NK-92 (cell line): ENCODE data around the gene WNT8A.

Experiments
- DNase-seq: peaks from one replicate; lab custom pipeline; 2025; ENCODE audit not compliant: unreplicated experiment; lab: John Stamatoyannopoulos, UW

The WNT8A gene

DNA sequence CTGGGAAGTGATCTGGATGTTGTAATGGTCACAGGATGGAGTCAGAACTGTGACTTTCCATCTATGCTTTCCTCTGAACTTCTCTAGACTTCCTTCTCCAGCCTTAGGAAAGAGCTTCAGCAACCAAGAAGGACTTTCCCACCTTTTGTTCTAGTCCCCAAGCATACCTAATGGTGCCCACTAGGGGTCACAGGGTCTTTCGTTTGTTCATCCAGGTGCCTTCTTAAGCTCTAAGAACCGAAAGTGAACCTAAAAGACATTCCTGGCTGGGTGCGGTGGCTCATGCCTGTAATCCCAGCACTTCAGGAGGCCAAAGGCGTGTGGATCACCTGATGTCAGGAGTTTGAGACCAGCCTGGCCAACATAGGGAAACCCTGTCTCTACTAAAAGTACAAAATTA lies 1.8 kb upstream of the WNT8A start:
- DNase-seq: no peak

- no peak for DNase-seq
Measured at GRCh38 chr5:138091685-138092084, 7.9 kb downstream of the WNT8A start.

DNA sequence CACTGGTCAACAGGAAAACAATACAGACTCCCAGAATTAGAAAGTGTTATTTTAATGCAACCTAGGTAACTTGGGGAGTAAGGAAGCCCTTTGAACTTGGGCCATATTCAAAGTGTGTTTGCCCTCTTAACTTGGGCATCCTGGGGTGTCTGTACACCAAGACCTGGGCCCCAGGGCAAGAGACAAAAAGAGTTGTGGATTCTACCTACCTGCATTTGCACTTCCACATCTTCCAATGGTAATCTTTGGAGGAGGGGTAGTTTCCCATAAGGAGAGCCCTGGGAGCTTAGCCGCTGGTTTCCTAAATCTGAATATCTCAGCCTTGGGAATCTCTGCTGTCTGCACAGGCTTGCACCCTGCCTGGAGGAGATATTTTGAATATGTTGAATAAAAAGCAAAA lies 8.5 kb downstream of the WNT8A start:
- no peak for DNase-seq

DNA sequence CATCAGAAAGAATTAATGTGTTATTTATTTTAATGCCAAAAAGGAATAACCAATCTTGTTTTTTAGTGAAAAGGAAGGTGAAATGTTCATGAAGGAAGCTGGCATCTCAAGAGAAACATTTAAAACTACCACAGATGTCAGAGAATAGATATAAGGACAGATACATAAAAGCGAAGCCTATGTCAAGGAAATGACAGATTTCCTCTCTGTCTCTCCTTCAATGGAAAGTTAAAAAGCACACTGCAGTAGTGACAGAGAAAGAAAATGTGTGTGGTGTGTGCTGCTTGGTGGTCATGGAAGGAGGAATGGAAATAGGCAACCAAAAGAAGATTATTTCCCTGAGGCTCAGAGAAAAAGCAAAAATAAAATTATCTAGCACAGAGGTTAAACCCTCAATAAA lies 9.2 kb downstream of the WNT8A start:
- DNase-seq: no peak

- DNase-seq: no peak
Measured at GRCh38 chr5:138095100-138095907, 11.5 kb downstream of the WNT8A start.

DNA sequence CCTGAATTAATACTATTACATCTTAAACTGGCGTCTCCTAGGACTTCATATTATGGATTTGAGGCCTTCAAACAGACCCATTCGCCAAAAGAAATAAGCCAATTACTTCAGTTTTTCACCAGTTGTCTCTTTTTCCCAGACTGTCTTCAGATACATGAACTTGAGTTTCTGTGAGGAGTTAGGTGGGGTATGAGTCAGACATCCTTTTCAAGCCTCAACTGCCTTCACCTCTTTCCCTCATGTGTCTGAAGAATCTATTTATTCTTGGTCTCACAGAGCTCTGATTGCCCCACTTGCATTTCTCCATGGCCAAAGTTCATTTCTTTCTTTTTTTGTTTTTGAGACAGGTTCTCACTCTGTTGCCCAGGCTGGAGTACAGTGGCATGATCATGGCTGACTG lies 12.5 kb downstream of the WNT8A start:
- DNase-seq: no peak

DNA sequence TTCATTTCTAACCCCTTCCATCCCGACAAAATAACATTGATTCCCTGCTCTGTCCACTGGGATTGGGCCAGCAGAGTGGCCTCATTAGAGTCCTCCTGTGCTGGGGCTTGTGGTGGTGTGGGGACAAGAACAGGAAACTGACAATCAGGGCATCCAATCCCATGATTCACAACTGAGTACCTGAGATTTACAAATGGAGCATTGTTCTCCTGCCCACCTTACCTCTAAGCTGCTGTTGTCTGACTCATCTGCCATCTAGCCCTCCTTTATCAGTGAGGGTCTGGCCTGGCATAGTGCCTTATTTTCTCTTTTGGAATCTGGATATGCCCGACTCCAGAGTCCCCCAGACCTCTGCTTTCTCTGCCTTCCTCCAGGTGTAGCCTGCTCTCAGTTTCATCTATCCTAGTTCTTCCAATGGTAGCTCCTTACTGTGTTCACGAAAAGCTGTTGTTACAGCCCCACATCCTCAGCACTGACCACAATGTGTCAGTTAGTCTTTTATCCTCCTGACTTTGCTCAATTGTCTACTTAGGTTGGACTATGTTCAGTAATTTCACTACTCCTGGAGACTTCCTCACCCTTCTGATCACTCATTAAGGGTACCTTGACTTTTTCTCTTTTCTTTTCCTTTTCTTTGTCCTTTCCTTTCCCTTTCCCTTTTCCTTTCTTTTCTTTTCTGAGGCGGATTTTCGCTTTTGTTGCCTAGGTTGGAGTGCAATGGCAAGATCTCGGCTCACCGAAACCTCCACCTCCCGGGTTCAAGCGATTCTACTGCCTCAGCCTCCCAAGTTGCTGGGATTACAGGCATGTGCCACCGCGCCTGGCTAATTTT lies 13.4 kb downstream of the WNT8A start:
- DNase-seq: no peak

- DNase-seq: no peak
Measured at GRCh38 chr5:138102454-138103318, 18.9 kb downstream of the WNT8A start.

- no peak for DNase-seq
Measured at GRCh38 chr5:138103319-138103637, 19.4 kb downstream of the WNT8A start.

GRCh38 chr5:138105709-138106108 lies 21.9 kb downstream of the WNT8A start:
- DNase-seq: no peak

DNA sequence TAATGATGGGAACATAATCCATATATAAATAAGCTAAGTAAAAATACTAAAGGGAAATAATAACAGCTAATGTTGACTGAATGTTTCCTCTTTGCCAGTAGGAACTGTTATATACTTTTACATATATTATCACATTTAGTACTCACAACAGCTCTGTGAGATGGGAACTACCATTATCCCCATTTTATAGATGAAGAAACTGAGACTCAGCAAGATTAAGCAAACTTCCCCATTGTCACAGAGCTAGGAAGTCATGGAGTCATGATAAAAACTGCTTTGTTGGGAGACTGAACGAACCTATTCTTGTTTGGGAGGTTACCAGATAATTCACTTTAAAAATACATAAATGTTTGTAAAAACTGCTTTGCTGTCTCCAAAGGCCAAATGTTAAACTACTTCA lies 23.4 kb downstream of the WNT8A start:
- DNase-seq: no peak

DNA sequence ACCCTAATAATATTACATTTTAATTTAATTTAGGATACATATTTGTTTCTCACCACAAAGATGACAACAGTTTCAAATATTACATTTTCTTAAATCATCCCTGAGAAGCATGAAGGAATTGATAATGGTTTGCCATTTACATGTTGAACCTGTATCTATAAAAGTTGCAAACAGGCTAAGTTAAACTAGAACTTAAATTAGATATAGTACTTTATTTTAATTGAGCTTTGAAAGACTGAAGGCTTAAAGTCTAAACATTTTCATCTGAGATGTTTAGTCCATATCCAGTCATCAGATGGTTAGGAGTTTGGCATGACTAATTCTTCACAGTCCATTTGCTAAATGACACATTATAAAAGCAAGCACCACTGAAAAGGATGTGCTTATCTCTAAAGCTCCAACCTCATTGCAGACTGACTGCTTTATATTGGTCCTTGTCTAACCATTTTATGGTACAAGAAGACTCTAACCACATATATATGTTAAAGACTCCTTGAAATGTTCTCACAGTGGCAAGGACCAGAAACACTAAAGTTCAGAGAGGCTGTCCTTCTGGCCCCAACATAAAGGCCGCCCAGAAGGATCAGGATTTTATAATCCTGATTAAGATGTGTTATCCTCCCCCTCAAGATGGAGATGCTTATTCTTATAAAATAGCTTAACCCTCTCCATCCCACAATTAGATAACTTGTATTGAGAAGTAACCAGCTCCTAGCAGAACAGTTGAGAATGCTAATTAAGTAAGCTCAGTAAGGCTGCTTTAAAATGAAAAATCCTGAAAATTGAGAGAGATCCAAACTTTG lies 25.8 kb downstream of the WNT8A start:
- DNase-seq: no peak

GRCh38 chr5:138110266-138110963 lies 26.6 kb downstream of the WNT8A start:
- DNase-seq: no peak

- DNase-seq: no peak
Measured at GRCh38 chr5:138111181-138111580, 27.3 kb downstream of the WNT8A start.

- no peak for DNase-seq
Measured at GRCh38 chr5:138111937-138112336, 28.1 kb downstream of the WNT8A start.

- no peak for DNase-seq
Measured at GRCh38 chr5:138115254-138115653, 31.4 kb downstream of the WNT8A start.

- no peak for DNase-seq
Measured at GRCh38 chr5:138128334-138128733, 44.5 kb downstream of the WNT8A start.

DNA sequence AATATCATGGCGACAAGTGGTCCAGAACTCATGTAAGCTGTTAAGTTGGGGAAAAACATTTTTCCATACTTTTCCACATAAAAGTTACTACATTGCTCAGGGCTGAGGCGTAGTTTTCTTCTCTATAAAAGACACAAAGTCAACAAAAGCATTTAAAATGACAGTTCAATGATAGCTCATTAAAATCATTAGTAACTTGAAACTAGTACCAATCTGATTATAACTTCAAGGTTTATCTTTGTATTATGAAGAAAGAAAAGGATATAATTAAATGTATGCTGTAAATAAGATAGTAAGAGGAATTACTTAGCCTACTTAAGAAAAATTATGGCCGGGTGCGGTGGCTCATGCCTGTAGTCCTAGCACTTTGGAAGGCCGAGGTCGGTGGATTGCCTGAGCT lies 45.5 kb downstream of the WNT8A start:
- DNase-seq: no peak

DNA sequence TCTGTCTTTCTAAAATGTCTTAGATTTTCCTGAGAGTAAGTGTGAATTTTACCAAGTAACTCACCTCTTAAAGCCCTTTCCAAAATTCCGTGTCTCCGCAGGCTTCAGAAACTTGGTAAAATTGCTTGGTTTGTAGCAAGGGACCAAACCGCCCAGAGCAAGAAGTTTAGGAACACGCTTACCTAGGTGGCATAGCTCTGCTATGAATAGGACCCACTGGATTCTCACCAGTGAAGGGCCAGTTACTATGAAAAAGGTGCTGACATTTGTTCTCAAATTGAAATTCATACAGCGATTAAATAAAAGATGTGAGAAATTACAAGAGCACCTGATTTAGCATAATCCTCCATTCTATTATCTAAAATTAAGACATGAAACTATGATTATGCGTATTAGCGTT lies 48.7 kb downstream of the WNT8A start:
- no peak for DNase-seq
